ENCODE data around the gene ASB2.
A peak's percentile ranks its signal among the peaks of the same experiment; 100 is the strongest.

ASB2 gene

DNA sequence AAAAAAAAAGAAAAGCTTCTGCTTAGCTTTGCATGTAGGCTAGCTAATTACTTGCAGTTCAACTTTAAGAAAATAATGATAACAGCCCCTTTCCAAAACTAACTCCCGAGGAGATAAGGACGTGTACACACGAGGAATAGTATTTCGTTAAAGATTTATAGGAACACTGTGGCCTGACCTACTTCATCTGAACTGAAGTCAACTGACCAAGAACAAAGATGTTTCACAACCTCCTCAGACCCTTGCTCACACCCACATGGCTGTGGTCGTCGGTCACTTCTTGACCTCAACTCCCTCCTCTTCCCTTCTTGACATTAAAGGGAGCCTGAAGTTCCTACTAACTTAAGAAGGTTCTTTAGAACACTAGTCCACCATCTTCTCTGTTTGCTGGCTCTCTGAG, 74.6 kb downstream of the ASB2 start:
- no peak for DNase-seq

GRCh38 chr14:93898731-93899130, 77.6 kb downstream of the ASB2 start:
- no peak for DNase-seq

GRCh38 chr14:93898081-93898611, 78.2 kb downstream of the ASB2 start:
- DNase-seq = no peak

DNA sequence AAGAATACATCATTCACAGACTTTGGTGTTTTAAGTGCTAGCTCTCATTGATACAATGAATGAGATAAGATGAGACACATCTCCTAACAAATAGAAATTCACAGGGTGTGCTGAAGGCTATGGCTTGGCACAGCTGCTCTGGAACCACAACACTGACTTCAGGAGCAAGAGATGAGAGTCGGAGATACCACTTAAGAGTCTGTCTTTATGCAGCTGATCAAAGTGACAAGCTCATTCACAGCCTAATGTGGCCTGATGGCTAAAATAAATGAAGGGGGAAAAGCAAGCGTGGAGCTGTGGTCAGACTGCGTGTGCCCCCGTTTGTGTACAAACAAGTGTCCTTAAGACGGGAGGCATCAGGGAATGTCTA, 78.9 kb downstream of the ASB2 start:
- DNase-seq = no peak

- DNase-seq = no peak
Observed at GRCh38 chr14:93895023-93895604, 81.3 kb downstream of the ASB2 start.

DNA sequence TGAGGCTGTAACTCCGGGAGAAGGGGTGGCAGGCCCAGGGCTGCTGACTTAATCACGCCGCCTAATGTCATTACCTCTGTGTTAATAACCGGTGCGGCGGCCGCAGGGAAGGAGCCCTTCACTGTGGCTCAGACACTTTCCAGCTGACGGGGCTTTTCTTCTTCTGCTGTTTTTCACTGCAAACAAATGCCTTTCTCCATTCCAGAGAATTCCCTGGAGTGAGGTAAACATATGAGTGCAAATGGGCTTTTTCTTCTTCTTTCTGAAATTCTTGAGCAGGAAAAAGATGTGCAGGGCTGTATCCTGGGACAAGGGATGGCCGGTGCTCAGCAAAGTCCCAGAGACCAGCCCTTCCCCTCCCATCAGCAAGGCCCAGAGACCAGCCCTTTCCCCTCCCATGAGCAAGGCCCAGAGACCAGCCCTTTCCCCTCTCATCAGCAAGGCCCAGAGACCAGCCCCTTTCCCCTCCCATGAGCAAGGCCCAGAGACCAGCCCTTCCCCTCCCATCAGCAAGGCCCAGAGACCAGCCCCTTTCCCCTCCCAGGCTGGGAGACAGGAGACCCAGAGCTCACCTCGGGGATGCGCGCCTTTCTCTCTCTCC, 82.6 kb downstream of the ASB2 start:
- DNase-seq = no peak

DNA sequence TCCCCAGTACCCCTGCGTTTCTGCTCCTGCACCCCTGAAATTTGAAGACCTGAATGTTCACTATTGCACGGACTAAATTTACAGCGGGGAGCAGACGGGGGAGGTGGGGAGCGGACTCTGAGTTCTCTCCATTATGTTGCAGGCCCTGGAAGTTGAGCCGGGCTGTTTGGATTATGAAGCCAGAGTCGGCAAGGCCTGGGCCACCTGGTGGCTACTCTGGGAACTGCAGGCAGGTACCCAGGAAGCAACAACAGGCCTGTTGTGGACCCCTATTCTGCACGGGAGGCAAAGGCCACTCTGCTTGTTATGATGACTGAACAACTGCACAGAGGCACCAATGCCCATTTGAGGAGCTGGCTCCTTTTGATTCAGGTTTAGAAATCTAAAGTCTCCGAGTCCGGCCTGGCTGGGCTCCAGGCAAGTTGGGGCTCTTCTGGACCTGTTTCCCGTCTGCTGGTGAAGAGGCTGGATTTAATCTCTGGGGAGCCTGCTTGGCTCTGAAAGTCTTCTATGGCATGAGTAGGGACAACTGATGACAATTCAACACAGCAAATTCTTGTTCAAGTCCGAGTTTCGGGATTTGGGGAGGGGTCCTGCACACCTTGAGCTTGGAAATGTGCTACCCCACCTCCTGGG, 83.3 kb downstream of the ASB2 start:
- DNase-seq = peak; percentile 74

DNA sequence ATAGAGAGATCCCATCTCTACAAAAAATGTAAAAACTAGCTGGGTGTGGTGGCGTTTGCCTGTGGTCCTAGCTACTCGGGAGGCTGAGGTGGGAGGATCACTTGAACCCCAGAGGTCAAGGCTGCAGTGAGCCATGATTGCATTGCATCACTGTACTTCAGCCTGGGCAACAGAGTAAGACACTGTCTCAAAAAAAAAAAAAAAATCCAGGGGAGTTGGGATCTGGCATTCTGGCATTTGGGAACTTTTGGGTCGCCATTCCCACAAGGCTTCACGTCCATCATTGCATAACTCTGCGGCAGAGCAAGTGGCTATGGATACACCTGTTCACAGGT, 83.9 kb downstream of the ASB2 start:
- no peak for DNase-seq

DNA sequence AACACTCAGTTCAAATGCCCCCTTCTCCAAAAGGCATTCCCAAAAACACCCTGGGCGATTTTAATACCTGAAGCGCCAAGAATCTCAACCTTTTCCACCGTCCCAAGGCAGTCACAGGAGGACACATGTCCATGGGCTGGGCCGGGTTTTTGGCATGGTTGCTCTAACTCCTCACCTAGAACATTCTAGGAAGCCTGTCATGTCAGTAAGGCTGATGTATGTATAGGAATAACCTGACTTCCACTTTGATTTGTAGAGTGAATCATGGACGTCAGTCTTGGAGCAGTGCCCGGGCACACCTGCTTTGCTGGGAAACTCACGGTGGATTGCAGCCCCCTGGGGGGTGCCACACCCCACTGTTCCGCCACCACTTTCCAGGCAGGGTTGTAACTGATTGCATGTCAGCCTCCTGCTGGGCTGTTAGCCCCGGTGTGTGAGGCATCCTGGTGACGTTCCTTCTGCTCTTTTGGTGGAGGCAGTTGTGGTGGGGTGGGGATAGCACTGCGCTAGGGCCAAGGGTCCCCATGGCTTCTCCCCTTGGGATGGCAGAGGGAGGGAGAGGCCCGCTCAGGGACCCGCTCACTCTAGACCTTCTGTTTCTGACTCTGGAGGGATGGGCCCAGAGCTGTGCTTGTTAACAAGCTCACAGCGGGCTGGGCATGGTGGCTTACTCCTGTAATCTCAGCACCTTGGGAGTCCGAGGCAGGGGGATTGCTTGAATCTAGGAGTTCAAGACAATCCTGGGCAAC, 84.4 kb downstream of the ASB2 start:
- no peak for DNase-seq

GRCh38 chr14:93889739-93890483, 86.5 kb downstream of the ASB2 start:
- no peak for DNase-seq

DNA sequence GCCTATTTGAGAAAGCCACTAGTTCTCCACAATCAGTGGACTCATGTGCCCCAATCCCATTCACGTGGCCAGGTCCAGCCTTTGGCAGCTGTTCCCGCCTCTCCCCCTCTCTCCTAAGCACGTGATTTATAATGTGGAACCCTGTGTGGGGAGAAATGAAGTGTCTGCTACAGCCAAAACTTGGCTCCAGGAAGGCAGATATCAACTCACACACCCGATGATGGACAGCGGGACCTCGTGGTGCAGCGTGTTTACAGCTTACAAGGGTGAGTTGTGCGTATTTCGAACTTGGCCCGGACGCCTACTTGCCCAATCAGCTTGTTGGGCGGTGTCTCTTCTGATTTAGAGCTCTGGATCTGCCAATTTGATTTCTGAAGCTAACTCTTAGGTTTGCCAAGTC, 87.4 kb downstream of the ASB2 start:
- no peak for DNase-seq

DNA sequence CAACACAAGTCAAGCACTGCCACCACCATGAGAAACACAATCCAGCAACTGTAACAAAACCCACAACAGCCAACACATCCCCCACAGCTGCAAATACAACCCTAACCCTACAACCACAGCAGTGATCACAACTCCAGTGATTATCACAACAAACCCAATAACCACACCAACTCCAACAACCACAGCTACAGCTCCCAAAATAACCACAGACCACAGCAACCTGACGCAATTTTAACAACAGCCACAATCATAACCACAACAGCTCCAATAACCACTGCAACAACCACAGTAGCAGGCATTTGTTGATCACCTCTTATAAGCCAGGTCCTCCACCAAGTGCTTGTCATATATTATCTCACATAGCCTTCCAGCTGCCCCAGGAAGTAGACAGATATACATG, 91.4 kb downstream of the ASB2 start:
- DNase-seq = no peak

Data from stimulated activated CD4-positive, alpha-beta T cell treated with anti-CD3 and anti-CD28 coated beads, Interleukin-4, amount 100 ng/mL, for 1 hour (primary cell).